Naive thymus-derived CD4-positive, alpha-beta T cell (primary cell): ENCODE measurements around the gene PPP4R2. TPM values are rescaled to one million over a fixed set of nuclear protein-coding genes. Genes with fewer than 3 reads are reported as not detected.

Source experiments
- ATAC-seq: fragments of 150-1000 bp; cut with Tn5 transposase; 2 replicates; pipeline ENCODE4 v1.10.0; 2021; ENCODE audit warnings: mild to moderate bottlenecking, moderate library complexity
- CTCF ChIA-PET: fragments of 350-600 bp; sonication (Branson Sonifier 250); formaldehyde crosslinking; loops from one replicate; lab custom pipeline; 2021; ENCODE audit warnings: antibody characterized with exemption; lab: Charles Lee
- POLR2A ChIA-PET: fragments of 350-600 bp; sonication (Branson Sonifier 250); formaldehyde crosslinking; loops from one replicate; lab custom pipeline; 2021; ENCODE audit warnings: antibody characterized with exemption, inconsistent platforms; lab: Charles Lee
- DNase-seq, 9 donors: peaks; one replicate each; pipeline versions ENCODE4 v3.0.0 to v3.0.0-alpha.2; 2020 to 2022; ENCODE audit warnings: mixed read lengths in 1 of 9
- H3K27ac ChIP-seq: one replicate; pipeline ENCODE4 v1.7.0; 2013; ENCODE audit warnings: mild to moderate bottlenecking, low read depth, low read length, moderate library complexity
- H3K27me3 ChIP-seq, 2 donors: one replicate each; pipeline ENCODE4 v1.7.0; 2013; ENCODE audit warnings: low read length in 2 of 2, mild to moderate bottlenecking in 2 of 2, moderate library complexity in 2 of 2; ENCODE audit not compliant: control insufficient read depth in 2 of 2, insufficient read depth in 2 of 2
- H3K36me3 ChIP-seq, 3 experiments: 1 replicate in 2 of 3; 2 replicates in 1 of 3; pipeline ENCODE4 v1.7.0; 2013; ENCODE audit warnings: low read length in 3 of 3, mild to moderate bottlenecking in 3 of 3, moderate library complexity in 1 of 3; ENCODE audit not compliant: insufficient read depth in 3 of 3, control insufficient read depth in 2 of 3
- H3K4me1 ChIP-seq, 2 donors: one replicate each; pipeline ENCODE4 v1.7.0; 2013; ENCODE audit warnings: low read length in 2 of 2, mild to moderate bottlenecking in 2 of 2, moderate library complexity in 1 of 2; ENCODE audit not compliant: control insufficient read depth in 2 of 2, insufficient read depth in 2 of 2
- H3K4me3 ChIP-seq: 2 replicates; pipeline ENCODE4 v1.7.0; 2013; ENCODE audit warnings: mild to moderate bottlenecking, low read length
- H3K9me3 ChIP-seq, 3 experiments: 1 replicate in 2 of 3; 2 replicates in 1 of 3; pipeline ENCODE4 v1.7.0; 2013; ENCODE audit warnings: low read length in 3 of 3; ENCODE audit not compliant: control insufficient read depth in 2 of 3
- H3K27ac Mint-ChIP-seq, 9 donors: one replicate each; pipeline ENCODE4 v1.8.0; 2020 to 2022; ENCODE audit warnings: mixed read lengths in 9 of 9, mild to moderate bottlenecking in 8 of 9, moderate library complexity in 5 of 9, inconsistent platforms in 2 of 9
- H3K27me3 Mint-ChIP-seq, 5 donors: one replicate each; pipeline ENCODE4 v1.8.0; 2021 to 2022; ENCODE audit warnings: mixed read lengths in 5 of 5, mild to moderate bottlenecking in 1 of 5
- H3K36me3 Mint-ChIP-seq, 5 donors: one replicate each; pipeline ENCODE4 v1.8.0; 2020 to 2022; ENCODE audit warnings: mixed read lengths in 5 of 5, mild to moderate bottlenecking in 3 of 5, inconsistent platforms in 1 of 5
- H3K4me1 Mint-ChIP-seq, 7 donors: one replicate each; pipeline ENCODE4 v1.8.0; 2020 to 2022; ENCODE audit warnings: mixed read lengths in 7 of 7, mild to moderate bottlenecking in 3 of 7, inconsistent platforms in 1 of 7
- H3K4me3 Mint-ChIP-seq, 10 donors: one replicate each; pipeline ENCODE4 v1.8.0; 2020 to 2022; ENCODE audit warnings: mild to moderate bottlenecking in 10 of 10, mixed read lengths in 10 of 10, moderate library complexity in 6 of 10, inconsistent platforms in 2 of 10
- H3K9me3 Mint-ChIP-seq, 11 donors: one replicate each; pipeline ENCODE4 v1.8.0; 2020 to 2022; ENCODE audit warnings: mixed read lengths in 11 of 11, mild to moderate bottlenecking in 4 of 11, inconsistent platforms in 1 of 11, moderate library complexity in 1 of 11
- intact Hi-C, 2 donors: fragments of 100-400 bp; cut with micrococcal nuclease; formaldehyde crosslinking; loops; one replicate each; pipeline ENCODE4 v1.15.1; 2023
- polyA plus RNA-seq, 2 donors: library from polyadenylated mRNA; unstranded; fragments of 300-500 nt; fragmentation: Illumina TruSeq; gene quantifications; one replicate each; pipeline ENCODE4 v1.2.3, GENCODE V29; 2021
- total RNA-seq, 6 experiments: library from RNA in 5 of 6; stranded (reverse) in 5 of 6; gene quantifications; 1 replicate in 5 of 6; 2 replicates in 1 of 6; pipeline ENCODE4 v1.2.3 and lab custom pipeline; 2021 to 2026

PPP4R2 gene
- total and polyA plus RNA-seq, 7 experiments from 2014 or later: 35.0 to 87.0 (median 61.0) TPM

GRCh38 chr3:73072634-73073033, 76.0 kb downstream of the PPP4R2 start:
- H3K9me3 ChIP-seq: no peaks in the 10 kb centered on the region
- peak overlapping the region in 3 of 9 donors; percentile 18 to 64 (median 30) for H3K27ac Mint-ChIP-seq

GRCh38 chr3:73073091-73073707, 76.6 kb downstream of the PPP4R2 start:
- H3K4me3 Mint-ChIP-seq: peak overlapping the region in 1 of 10 donors; percentile 18
- H3K27me3 Mint-ChIP-seq: no peaks in the 10 kb centered on the region
- no peak overlapping the region for H3K27ac ChIP-seq
- POLR2A ChIA-PET: no interaction called here
- no peak overlapping the region for H3K4me3 ChIP-seq
- CTCF ChIA-PET: interaction anchor here (0.8 kb wide), 1 partner anchor 13 kb away, joined by 3 read pairs; no protein-coding TSS in a partner anchor
- peaks cover 0 to 28% (median 23%) of the 10 kb centered on the region in 7 donors for H3K4me1 Mint-ChIP-seq
- H3K4me1 ChIP-seq: no peaks in the 10 kb centered on the region
- no peaks in the 10 kb centered on the region for H3K9me3 ChIP-seq
- intact Hi-C loops: loop anchor here in 1 of 2 donors (5.0 kb wide), 1 partner anchor 226 kb away; the partner anchor contains the start of gene SHQ1
- H3K27ac Mint-ChIP-seq: peak overlapping the region in 2 of 9 donors; percentile 51 to 64
- no peaks in the 10 kb centered on the region for H3K27me3 ChIP-seq
- no peak for ATAC-seq
- H3K36me3 ChIP-seq: no peaks in the 10 kb centered on the region
- DNase-seq: no peak
- no peaks in the 10 kb centered on the region for H3K9me3 Mint-ChIP-seq
- no peaks in the 10 kb centered on the region for H3K36me3 Mint-ChIP-seq

More at GRCh38 chr3:73072634-73073033, 76.0 kb downstream of the PPP4R2 start:
- H3K9me3 Mint-ChIP-seq: no peaks in the 10 kb centered on the region
- H3K27me3 ChIP-seq: no peaks in the 10 kb centered on the region
- CTCF ChIA-PET: interaction anchor here (0.8 kb wide), 1 partner anchor 14 kb away, joined by 3 read pairs; no protein-coding TSS in a partner anchor
- no peaks in the 10 kb centered on the region for H3K27me3 Mint-ChIP-seq
- intact Hi-C loops: loop anchor here in 1 of 2 donors (5.0 kb wide), 1 partner anchor 225 kb away; the partner anchor contains the start of gene SHQ1
- H3K4me1 Mint-ChIP-seq: peaks cover 0 to 28% (median 23%) of the 10 kb centered on the region in 7 donors
- POLR2A ChIA-PET: no interaction called here
- H3K36me3 ChIP-seq: no peaks in the 10 kb centered on the region
- H3K4me3 Mint-ChIP-seq: no peak overlapping the region
- H3K36me3 Mint-ChIP-seq: no peaks in the 10 kb centered on the region
- H3K27ac ChIP-seq: no peak overlapping the region
- no peak overlapping the region for H3K4me3 ChIP-seq
- ATAC-seq: no peak
- DNase-seq: no peak
- H3K4me1 ChIP-seq: no peaks in the 10 kb centered on the region

- peaks cover 0 to 28% (median 23%) of the 10 kb centered on the region in 7 donors for H3K4me1 Mint-ChIP-seq
- ATAC-seq: no peak
- H3K36me3 Mint-ChIP-seq: no peaks in the 10 kb centered on the region
- DNase-seq: no peak
- CTCF ChIA-PET: no interaction called here
- H3K27me3 Mint-ChIP-seq: no peaks in the 10 kb centered on the region
- no peak overlapping the region for H3K27ac ChIP-seq
- no peaks in the 10 kb centered on the region for H3K27me3 ChIP-seq
- no peak overlapping the region for H3K4me3 ChIP-seq
- H3K9me3 ChIP-seq: no peaks in the 10 kb centered on the region
- H3K9me3 Mint-ChIP-seq: no peaks in the 10 kb centered on the region
- no peak overlapping the region for H3K4me3 Mint-ChIP-seq
- no peaks in the 10 kb centered on the region for H3K36me3 ChIP-seq
- intact Hi-C loops: loop anchor here in 1 of 2 donors (5.0 kb wide), 1 partner anchor 227 kb away; the partner anchor contains the start of gene SHQ1
- POLR2A ChIA-PET: interaction anchor here (0.6 to 0.8 kb wide), 2 partner anchors 72 to 78 kb away, joined by 3 read pairs; no protein-coding TSS in a partner anchor
- H3K27ac Mint-ChIP-seq: peak overlapping the region in 1 of 9 donors; percentile 15
- no peaks in the 10 kb centered on the region for H3K4me1 ChIP-seq
Observed at GRCh38 chr3:73074781-73075180, 78.2 kb downstream of the PPP4R2 start.

GRCh38 chr3:73080216-73080966, 83.8 kb downstream of the PPP4R2 start:
- H3K4me1 ChIP-seq: no peaks in the 10 kb centered on the region
- ChIA-PET POLR2A (no interaction called here), CTCF (no interaction called here)
- no peak for ATAC-seq
- intact Hi-C loops: loop anchor here in 1 of 2 donors (10.0 kb wide), 1 partner anchor 1126 kb away; no protein-coding TSS in a partner anchor
- no peak for DNase-seq
- H3K27me3 ChIP-seq: no peaks in the 10 kb centered on the region
- Mint-ChIP-seq H3K27ac (no peak overlapping the region), H3K9me3 (no peaks in the 10 kb centered on the region), H3K27me3 (no peaks in the 10 kb centered on the region), H3K4me1 (peaks cover 0 to 4% (median 0%) of the 10 kb centered on the region in 7 donors), H3K36me3 (peaks cover 0 to 5% (median 0%) of the 10 kb centered on the region in 5 donors), H3K4me3 (no peak overlapping the region)
- no peaks in the 10 kb centered on the region for H3K9me3 ChIP-seq
- no peaks in the 10 kb centered on the region for H3K36me3 ChIP-seq
- no peak overlapping the region for H3K27ac ChIP-seq
- no peak overlapping the region for H3K4me3 ChIP-seq

- ChIA-PET POLR2A (no interaction called here), CTCF (no interaction called here)
- Histone ChIP-seq H3K4me1 (peaks cover 0 to 5% of the 10 kb centered on the region in 2 donors), H3K36me3 (no peaks in the 10 kb centered on the region), H3K27me3 (no peaks in the 10 kb centered on the region), H3K27ac (no peak overlapping the region), H3K9me3 (no peaks in the 10 kb centered on the region), H3K4me3 (no peak overlapping the region)
- Mint-ChIP-seq H3K36me3 (peaks cover 0 to 5% (median 0%) of the 10 kb centered on the region in 5 donors), H3K27me3 (no peaks in the 10 kb centered on the region), H3K4me3 (no peak overlapping the region), H3K27ac (no peak overlapping the region), H3K9me3 (no peaks in the 10 kb centered on the region), H3K4me1 (peaks cover 0 to 7% (median 3%) of the 10 kb centered on the region in 7 donors)
- no peak for ATAC-seq
- intact Hi-C loops: loop anchor here in 1 of 2 donors (10.0 kb wide), 1 partner anchor 1126 kb away; no protein-coding TSS in a partner anchor
- DNase-seq: no peak
Observed at GRCh38 chr3:73081140-73081539, 84.5 kb downstream of the PPP4R2 start.

GRCh38 chr3:73084170-73084569, 87.6 kb downstream of the PPP4R2 start:
- Histone ChIP-seq H3K27ac (no peak overlapping the region), H3K4me3 (no peak overlapping the region), H3K4me1 (peaks cover 0 to 8% of the 10 kb centered on the region in 2 donors), H3K27me3 (no peaks in the 10 kb centered on the region), H3K9me3 (no peaks in the 10 kb centered on the region), H3K36me3 (no peaks in the 10 kb centered on the region)
- intact Hi-C loops: loop anchor here in 1 of 2 donors (10.0 kb wide), 1 partner anchor 1129 kb away; no protein-coding TSS in a partner anchor
- ChIA-PET POLR2A (no interaction called here), CTCF (interaction anchor here (0.6 to 1.0 kb wide), 2 partner anchors 233 to 418 kb away, joined by 3 read pairs; no protein-coding TSS in a partner anchor)
- Mint-ChIP-seq H3K27me3 (peaks cover 0 to 3% (median 0%) of the 10 kb centered on the region in 5 donors), H3K4me1 (peaks cover 0 to 9% (median 8%) of the 10 kb centered on the region in 7 donors), H3K36me3 (peaks cover 0 to 5% (median 0%) of the 10 kb centered on the region in 5 donors), H3K9me3 (no peaks in the 10 kb centered on the region), H3K27ac (no peak overlapping the region), H3K4me3 (no peak overlapping the region)
- DNase-seq: no peak
- ATAC-seq: no peak
